ENCODE data around the gene PRM2.

The PRM2 gene

GRCh38 chr16:11234884-11235702, 41.2 kb downstream of the PRM2 start:
- no peak for FAIRE-seq
- DNase-seq (ENCODE audit: extremely low spot score, insufficient read length, low read depth): no peak

DNA sequence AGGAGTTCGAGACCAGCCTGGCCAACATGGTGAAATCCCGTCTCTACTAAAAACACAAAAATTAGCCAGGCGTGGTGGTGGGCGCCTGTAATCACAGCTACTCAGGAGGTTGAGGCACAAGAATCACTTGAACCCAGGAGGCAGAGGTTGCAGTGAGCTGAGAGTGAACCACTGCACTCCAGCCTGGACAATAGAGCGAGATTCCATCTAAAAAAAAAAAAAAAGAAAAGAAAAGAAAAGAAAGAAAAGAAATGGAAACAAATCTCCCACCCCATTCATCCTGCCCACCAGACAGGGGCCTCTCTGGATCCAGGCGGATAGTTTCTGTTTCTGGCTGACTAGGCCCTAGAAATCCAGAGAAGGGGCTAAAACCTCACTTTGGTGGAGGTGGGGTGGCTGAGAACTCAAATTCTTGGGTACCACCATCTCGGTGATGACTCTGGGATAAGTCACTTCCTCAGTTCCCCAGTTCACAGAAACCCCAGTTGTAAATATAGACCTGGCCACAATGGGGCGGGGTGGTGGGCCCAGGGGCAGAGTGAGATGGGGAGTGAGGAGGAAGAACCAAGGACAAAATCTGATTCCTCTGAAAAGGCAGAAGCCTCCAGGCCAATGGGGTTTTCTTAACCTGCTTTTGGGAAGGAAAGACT, 42.4 kb downstream of the PRM2 start:
- no peak for FAIRE-seq

DNA sequence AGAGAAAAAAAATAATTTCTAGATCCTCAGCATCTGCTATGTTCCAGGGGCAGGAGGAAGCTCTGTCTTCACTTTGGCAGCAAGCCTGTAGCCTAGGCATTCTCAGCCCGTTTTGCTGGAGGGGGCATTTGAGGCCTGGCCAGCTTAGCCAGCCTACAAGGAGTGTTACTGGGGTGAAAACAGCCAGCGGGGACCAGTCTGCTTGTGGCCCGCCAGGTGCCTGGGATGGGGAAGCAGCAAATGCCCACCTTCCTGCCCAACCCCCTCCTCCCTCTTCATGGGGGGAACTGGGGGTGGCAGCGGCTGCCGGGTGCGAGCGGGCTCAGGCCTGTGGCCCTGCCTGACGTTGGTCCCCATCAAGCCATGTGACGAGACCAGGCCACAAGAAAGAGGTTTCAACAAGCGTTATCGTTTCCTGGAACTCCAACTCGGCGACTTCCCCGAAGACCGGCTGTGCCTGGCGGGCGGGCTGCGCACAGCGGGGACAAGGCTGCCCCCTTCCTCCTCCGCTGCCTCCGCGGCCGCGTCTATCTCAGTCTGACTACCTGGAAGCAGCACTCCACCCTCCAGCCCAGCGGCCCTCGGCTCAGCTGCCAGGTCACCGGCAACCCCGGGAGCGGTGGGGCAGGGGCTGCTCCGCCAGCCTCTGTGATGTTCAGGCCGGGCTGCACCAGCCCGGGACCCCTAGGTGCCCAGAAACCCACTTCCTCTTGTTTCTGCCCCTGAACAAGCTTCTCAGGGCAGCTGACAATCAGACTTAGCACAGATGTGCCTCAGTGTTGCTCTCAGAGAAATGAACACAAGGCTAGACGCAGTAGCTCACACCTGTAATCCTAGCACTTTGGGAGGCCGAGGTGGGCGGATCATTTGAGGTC, 43.2 kb downstream of the PRM2 start:
- FAIRE-seq (peak; percentile 81), DNase-seq (ENCODE audit: extremely low spot score, insufficient read length, low read depth) (peak; percentile 49)

More for the DNA sequence above, 42.4 kb downstream of the PRM2 start:
- DNase-seq (ENCODE audit: extremely low spot score, insufficient read length, low read depth): no peak

- DNase-seq (ENCODE audit: extremely low spot score, insufficient read length, low read depth): no peak
- FAIRE-seq: no peak
Observed at GRCh38 chr16:11232302-11232851, 43.9 kb downstream of the PRM2 start.

GRCh38 chr16:11231367-11231970, 44.8 kb downstream of the PRM2 start:
- no peak for FAIRE-seq
- DNase-seq (ENCODE audit: extremely low spot score, insufficient read length, low read depth): no peak

GRCh38 chr16:11229906-11230305, 46.4 kb downstream of the PRM2 start:
- DNase-seq (ENCODE audit: extremely low spot score, insufficient read length, low read depth): no peak
- no peak for FAIRE-seq

DNA sequence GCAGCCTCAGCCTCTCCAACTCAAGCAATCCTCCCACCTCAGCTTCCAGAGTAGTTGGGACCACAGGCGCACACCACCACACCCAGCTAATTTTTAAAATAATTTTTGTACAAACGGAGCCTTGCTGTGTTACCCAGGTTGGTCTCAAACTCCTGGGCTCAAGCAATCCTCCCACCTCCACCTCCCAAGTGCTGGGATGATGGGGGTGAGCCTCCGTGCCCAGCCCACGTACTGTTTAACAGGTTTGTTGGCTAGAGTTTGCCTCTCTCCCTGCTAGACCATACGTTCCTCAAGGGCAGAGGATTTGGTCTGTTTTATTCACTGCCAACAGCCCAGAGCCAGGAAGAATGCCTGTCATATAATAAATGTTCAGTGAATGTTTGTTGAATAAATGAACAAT, 46.8 kb downstream of the PRM2 start:
- FAIRE-seq: no peak
- no peak for DNase-seq (ENCODE audit: extremely low spot score, insufficient read length, low read depth)

DNA sequence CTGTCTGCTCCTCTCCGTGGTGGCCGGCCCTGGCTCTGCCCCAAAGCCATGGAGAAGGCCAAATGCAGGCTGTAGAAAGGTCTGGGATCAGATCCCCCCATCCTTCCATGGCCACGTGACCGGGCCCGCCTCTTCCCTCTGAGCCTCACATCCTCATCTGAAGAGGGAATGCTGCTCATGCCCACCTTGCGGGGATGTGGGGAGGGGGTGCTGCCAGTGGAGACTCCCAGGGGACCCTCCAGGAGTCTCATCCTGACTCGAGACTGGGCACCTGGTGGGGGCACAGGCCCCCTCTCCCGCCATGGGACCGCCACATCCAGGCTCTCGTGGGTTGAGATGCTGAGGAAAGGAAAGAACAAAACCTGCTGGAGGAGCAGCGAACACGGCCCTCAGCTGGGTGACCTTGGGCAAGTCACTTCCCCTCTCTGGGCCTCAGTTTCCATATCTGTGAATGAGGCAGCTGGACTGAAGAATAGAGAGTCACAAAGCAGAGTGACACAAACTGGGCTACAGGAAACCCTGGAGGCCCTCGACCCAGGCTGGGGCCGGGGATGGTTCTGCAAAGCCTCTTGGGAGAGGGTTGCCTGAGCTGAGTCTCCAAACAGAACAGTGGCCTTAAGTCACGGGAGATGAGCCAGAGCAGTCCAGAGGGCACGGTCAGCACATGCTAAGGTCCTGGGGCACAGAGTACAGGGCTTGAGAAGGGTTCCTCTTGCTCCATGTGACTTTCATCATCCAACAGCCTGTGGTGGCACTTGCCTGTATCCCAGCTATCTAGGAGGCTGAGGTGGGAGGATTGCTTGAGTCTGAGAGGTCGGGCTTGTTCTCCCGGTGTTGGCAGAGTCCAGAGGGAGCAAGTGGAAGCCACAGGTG, 50.4 kb downstream of the PRM2 start:
- FAIRE-seq (no peak), DNase-seq (ENCODE audit: extremely low spot score, insufficient read length, low read depth) (no peak)
